SU-DHL-6 (cell line): Measurements from ENCODE around the gene XPNPEP2.

Experiments used
- EZH2phosphoT487 ChIP-seq: fragments of 200-600 bp; sonication (generic), shearing (Covaris generic); conservative IDR thresholded peaks from 2 replicates; pipeline ENCODE4 v1.6.1; 2018; ENCODE audit warnings: mild to moderate bottlenecking, antibody characterized with exemption, low read length, moderate library complexity, mixed read lengths
- TF ChIP-seq, protein P1 (sequence below): fragments of 200-600 bp; sonication (generic); IDR thresholded peaks from one replicate; pipeline ENCODE4 v1.5.1; 2017; ENCODE audit warnings: antibody characterized with exemption, mild to moderate bottlenecking, low read length, moderate library complexity; ENCODE audit not compliant: insufficient read depth, poor library complexity, severe bottlenecking

- TF ChIP-seq, protein P1, sequence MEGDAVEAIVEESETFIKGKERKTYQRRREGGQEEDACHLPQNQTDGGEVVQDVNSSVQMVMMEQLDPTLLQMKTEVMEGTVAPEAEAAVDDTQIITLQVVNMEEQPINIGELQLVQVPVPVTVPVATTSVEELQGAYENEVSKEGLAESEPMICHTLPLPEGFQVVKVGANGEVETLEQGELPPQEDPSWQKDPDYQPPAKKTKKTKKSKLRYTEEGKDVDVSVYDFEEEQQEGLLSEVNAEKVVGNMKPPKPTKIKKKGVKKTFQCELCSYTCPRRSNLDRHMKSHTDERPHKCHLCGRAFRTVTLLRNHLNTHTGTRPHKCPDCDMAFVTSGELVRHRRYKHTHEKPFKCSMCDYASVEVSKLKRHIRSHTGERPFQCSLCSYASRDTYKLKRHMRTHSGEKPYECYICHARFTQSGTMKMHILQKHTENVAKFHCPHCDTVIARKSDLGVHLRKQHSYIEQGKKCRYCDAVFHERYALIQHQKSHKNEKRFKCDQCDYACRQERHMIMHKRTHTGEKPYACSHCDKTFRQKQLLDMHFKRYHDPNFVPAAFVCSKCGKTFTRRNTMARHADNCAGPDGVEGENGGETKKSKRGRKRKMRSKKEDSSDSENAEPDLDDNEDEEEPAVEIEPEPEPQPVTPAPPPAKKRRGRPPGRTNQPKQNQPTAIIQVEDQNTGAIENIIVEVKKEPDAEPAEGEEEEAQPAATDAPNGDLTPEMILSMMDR, result no peak
- no peak for TF ChIP-seq EZH2phosphoT487
Observed at GRCh38 chrX:129706400-129707072, 32.2 kb upstream of the XPNPEP2 start.
